Stimulated activated CD4-positive, alpha-beta T cell treated with anti-CD3 and anti-CD28 coated beads, TNF-alpha, amount 100 ng/mL, for 48 hours (primary cell): ENCODE data around the gene CST8.
A peak's percentile ranks its signal among the peaks of the same experiment; 100 is the strongest.

Source experiments
- DNase-seq, 3 donors: peaks; one replicate each; pipeline ENCODE4 v3.0.0-alpha.2; 2020; ENCODE audit warnings: low read depth in 3 of 3

Gene CST8

GRCh38 chr20:23476015-23476754, 14.7 kb upstream of the CST8 start:
- DNase-seq: no peak

GRCh38 chr20:23477223-23477622, 13.7 kb upstream of the CST8 start:
- no peak for DNase-seq

- no peak for DNase-seq
Observed at GRCh38 chr20:23479043-23479442, 11.9 kb upstream of the CST8 start.

DNA sequence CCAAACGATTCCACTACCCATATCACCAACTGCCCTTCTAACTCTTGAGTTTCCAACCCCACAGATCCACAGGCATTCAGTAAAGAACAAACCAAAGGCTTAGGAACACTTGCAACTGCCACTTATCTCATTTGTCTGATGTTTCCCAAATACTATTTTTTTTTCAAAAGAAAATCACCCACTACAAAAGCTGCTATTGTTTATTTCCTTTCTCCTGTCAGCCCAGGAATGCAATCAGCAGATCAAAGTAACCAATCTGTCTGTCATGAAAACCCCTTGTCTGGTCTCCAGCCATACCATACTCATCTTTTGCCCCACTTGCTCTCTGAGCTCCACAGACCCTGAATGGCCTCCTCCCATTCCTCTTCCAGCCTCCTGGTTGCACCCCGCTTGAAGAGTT, 8.8 kb upstream of the CST8 start:
- DNase-seq: no peak

DNA sequence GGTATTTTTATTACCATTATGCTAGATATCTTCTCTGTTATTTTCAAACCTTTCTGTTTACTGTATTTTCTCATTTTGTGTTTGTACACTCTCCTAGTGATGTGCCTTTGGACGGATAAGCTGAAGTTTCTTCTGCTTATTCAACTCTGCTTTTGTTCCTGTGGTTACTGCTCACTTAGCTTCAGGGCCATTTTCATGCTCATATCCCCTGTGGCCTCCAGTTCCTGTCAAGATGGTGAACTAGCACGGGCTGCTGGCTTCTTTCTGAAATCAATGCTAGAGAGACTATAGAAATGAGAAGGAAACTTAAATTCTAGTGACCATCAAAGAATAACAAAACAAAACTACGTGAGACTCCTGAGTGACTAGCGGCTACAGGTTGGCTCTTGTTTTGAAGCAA, 6.8 kb upstream of the CST8 start:
- no peak for DNase-seq

GRCh38 chr20:23488470-23488869, 2.4 kb upstream of the CST8 start:
- no peak for DNase-seq

GRCh38 chr20:23488996-23489395, 1.9 kb upstream of the CST8 start:
- no peak for DNase-seq

DNA sequence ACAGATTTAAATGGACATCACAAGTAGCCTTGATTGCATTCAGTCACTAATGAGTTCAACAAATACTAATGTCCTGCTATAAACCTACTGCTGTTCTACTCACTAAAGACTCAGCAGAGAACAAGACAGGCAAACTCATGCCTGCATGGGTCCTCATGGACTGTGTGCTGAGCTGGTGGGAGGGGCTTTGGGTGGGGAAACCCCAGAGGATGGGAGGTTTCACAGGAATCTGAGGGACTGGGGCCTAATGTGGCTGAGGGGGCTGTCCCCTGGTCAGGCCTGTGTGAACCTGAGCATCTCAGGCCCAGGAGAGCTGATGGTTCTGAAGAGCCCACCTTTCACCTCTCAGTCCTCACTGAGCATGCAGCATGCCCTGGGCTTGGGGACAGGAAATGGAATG, 1.4 kb downstream of the CST8 start:
- DNase-seq: no peak

DNA sequence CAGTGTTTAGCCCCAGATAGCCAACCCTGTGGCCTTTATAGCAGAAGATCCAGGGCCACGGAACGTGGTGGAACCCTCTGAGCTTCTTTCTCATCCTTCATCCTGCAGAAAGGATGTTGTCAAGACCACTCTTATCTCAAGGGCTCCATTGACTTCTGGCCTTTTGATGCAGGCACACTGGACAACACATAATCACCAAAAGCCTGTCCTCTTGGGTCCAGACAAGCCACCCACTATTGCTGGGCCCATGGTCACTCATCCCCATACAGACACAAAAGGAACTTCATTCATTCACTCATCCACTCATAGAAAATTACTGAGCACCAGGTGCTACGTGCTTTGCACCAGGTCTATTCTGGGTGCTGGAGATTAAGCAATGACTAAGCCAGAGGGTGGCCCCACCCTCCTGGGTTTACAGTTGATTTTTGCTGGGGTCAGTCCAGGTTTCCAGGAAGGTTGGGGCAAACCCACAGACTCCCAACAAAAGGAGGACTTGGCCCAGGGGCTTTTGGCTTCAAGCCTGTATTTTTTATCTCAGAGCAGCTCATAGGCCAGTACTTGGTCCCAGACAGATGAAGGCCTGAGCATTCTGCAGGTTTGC, 2.4 kb downstream of the CST8 start:
- DNase-seq: no peak

GRCh38 chr20:23497536-23497935, 6.6 kb downstream of the CST8 start:
- peak in 1 of 3 donors; percentile 28 for DNase-seq

- DNase-seq: no peak
Observed at GRCh38 chr20:23501926-23502325, 11.0 kb downstream of the CST8 start.

DNA sequence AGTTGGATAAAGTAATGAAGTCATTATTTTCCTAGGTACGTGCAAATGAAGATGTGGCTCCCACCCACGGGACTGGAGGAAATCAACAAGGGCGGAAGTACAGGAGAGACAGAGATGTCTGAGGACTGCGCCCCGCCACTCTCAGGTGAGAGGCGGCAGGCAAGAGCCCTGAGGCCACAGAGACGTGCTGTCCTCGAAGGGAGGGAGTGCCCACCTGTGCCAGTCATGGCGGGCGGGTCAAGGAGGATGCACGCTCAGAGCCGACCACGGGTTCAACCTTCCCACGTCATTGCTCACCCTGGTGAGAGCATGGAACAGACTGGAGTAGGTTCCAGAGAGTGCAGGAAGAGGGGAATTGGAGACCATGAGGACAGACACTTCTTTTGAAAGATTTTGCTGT, 12.7 kb downstream of the CST8 start:
- DNase-seq: no peak

- DNase-seq: no peak
Observed at GRCh38 chr20:23507346-23507745, 16.4 kb downstream of the CST8 start.

DNA sequence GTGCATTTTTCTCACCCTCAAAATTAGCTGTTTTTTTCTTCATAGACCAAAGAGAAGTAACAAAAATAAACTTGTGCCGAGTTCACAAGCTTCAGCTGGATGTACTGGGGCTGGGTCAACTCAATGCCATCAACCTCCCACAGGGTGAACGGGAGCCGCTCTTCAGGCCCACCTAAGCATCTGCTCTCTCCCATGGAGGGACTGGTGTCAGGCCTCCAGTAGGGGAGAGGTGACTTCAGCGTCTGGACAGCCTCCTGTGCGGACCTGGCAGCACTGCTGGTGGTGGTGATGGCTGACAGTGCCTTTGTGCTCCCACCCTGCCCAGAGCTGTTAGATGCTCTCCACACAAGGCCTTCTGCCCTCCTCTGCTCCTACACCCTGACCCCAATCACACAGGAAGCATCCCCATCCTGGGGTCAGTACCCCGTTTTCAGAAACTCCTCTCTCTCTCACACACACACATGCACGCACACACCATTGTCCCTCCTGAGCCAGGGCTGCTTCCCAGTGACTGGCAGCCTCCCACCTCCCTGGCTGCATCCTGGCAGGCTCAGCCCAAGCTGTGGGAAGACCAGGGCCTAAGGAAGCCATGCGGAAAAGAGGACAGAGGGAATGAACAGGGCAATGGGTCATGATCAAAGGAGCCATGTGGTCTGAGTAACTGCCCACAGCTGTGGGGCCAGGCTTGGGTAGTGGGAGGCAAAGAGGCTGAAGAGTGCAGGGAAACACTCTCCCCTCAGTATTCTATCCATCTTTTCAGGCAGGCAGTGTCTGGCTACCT, 17.7 kb downstream of the CST8 start:
- no peak for DNase-seq

DNA sequence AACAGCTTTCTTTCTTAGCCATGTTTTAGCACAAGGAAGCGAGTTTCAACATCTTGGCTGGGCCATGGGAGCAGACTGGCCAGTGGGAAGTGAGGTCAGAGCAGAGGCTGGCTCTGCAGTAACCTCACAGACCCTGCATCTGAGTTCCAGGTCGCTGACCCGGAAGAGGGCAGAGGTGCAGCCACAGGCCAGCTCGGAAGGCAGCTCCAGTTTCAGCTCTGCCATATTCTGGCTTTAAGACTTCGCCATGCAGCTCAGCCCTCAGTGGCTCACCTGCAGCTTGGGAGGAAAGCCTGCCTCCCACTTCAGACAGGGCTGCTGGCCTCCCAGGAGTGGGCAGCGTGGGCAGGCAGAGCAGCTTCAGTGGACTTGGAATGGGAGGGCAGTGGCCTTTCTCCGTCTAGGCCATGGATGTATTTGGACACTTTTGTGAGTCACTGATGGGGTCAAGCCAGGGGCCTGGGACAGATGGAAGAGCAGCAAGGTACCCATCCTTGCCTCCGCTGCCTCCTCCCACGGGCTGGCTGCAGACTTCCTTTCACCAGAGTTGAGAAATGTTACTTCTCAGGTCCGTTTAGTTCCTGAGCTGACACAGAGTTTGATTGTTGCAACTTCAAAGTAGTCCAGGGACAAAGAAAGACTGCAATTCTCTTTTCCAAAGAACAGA, 18.5 kb downstream of the CST8 start:
- no peak for DNase-seq

GRCh38 chr20:23510000-23510590, 19.2 kb downstream of the CST8 start:
- no peak for DNase-seq

DNA sequence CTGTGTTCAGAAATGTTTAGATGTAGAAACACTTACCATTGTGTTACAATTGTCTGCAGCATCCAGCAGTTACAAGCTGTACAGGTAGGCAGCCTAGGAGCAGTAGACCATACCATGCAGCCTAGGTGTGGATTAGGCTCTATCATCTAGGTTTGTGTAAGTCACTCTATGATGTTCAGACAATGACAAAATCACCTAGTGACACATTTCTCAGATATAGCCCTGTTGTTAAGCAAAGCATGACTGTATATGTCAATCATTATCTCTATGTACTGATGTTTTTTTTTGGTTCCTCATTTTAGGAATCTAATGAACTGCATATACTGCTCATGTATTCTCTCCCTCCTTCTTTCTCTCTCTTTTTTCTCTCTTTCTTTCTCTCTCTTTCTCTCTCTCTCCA, 22.2 kb downstream of the CST8 start:
- DNase-seq: no peak

- DNase-seq: no peak
Observed at GRCh38 chr20:23514848-23515247, 23.9 kb downstream of the CST8 start.

DNA sequence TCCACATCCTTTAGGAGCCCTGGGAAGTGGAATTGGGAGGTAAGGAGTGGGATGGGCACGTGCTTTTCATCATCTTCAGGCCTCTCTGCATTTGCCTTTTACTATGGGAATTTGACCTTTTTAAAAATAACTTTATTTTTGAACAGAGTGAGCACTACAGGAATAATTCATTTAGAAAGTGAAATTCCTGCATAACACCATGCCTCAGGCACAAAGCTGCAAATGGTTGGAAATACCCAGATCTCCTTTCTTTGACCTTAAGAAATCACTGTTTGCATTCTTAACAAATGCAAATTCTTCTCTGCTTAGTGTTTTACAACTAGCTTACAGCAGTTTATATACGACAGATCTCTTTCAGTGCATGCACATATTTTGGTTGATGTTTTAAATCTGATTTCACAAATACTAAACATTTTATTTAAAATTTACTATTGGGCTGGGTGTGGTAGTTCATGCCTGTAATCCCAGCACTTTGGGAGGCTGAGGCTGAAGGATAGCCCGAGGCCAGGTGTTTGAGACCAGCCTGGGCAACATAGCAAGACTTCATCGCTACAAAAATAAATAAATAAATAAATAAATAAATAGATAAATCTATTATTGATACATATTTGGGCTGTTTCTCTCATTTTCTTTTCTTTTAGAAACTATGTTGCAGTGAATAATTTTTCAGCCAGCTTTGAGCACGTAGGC, 24.5 kb downstream of the CST8 start:
- DNase-seq: no peak

DNA sequence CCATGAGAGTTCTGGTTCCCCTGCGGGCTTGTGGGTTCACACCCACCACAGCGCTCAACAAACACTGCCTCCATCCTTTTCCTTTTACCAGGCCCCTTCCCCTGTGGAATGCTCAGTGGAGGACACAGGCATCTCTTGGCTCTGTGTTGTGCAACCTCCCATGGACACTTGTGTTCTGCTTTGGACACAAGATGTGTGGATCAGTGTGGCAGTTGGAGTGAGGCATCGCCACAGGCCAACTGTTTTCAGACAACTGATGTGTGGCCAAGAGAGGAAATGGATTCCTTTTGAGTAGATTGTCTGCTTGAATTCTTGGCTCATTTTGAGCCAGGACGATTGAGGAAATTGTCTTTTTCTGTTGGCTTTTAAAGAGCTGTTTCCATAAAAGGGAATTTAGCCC, 26.8 kb downstream of the CST8 start:
- DNase-seq: no peak

- no peak for DNase-seq
Observed at GRCh38 chr20:23519556-23519955, 28.6 kb downstream of the CST8 start.
